GM12878 (cell line): ENCODE measurements around the gene MED22. TPM values are rescaled to one million over a fixed set of nuclear protein-coding genes. Genes with fewer than 3 reads are reported as not detected.

Experiments used
- ATAC-seq: fragments of 200-7000 bp; cut with Tn5 transposase; 3 replicates; pipeline ENCODE4 v1.9.1; 2020; ENCODE audit warnings: mild to moderate bottlenecking, moderate library complexity
- BruUV-seq: library from RNA; stranded (reverse); fragments of 400-500 nt; replicated peaks from 2 replicates; lab custom pipeline; 2021; lab: Mats Ljungman, UMichigan
- CTCF ChIA-PET: fragments of 300-600 bp; sonication (Branson Sonifier 250); formaldehyde crosslinking; extraction: SDS; loops from one replicate; lab custom pipeline; 2021; ENCODE audit warnings: inconsistent platforms; lab: Yijun Ruan, JAX
- POLR2A ChIA-PET: fragments of 350-600 bp; formaldehyde crosslinking; extraction: SDS; loops from one replicate; lab custom pipeline; 2021; ENCODE audit warnings: inconsistent platforms; lab: Charles Lee
- RAD21 ChIA-PET: fragments of 300-600 bp; sonication (Branson Sonifier 250); formaldehyde crosslinking; loops from one replicate; lab custom pipeline; 2023; ENCODE audit warnings: antibody characterized with exemption; ENCODE audit not compliant: unreplicated experiment; lab: Charles Lee
- SMC1A ChIA-PET: fragments of 300-600 bp; sonication (Branson Sonifier 250); formaldehyde crosslinking; loops from one replicate; lab custom pipeline; 2023; ENCODE audit not compliant: unreplicated experiment, uncharacterized antibody; lab: Charles Lee
- DNase-seq: peaks from one replicate; pipeline ENCODE4 v3.0.0-alpha.2; 2011; ENCODE audit warnings: low read depth, low spot score
- FAIRE-seq: peaks from 3 replicates; lab custom pipeline; 2011; peaks lifted over from hg19 to GRCh38; lab: Jason Lieb, UNC
- H2AFZ ChIP-seq: 2 replicates; pipeline ENCODE4 v1.6.0; 2011; ENCODE audit warnings: low read depth, low read length, control low read depth; ENCODE audit not compliant: control insufficient read depth
- H3K27ac ChIP-seq: 2 replicates; pipeline ENCODE4 v1.5.1; 2011; ENCODE audit warnings: control low read depth; ENCODE audit not compliant: control insufficient read depth, insufficient read depth
- H3K27me3 ChIP-seq, 2 experiments: replicated peaks in 1 of 2; 2 replicates each; pipeline versions ENCODE4 v1.6.0 to v1.6.1; 2011; ENCODE audit warnings: low read length in 1 of 2; ENCODE audit not compliant: control insufficient read depth in 2 of 2, insufficient read depth in 2 of 2
- H3K36me3 ChIP-seq, 2 experiments: 2 replicates each; pipeline ENCODE4 v1.5.1; 2011; ENCODE audit warnings: low read length in 1 of 2; ENCODE audit not compliant: control insufficient read depth in 2 of 2, insufficient read depth in 2 of 2
- H3K4me1 ChIP-seq: 2 replicates; pipeline ENCODE4 v1.6.1; 2011; ENCODE audit warnings: mild to moderate bottlenecking, low read length, moderate library complexity, mixed read lengths; ENCODE audit not compliant: control insufficient read depth, insufficient read depth
- H3K4me2 ChIP-seq: 2 replicates; pipeline ENCODE4 v1.6.0; 2011; ENCODE audit warnings: control low read depth; ENCODE audit not compliant: control insufficient read depth, insufficient read depth
- H3K4me3 ChIP-seq: fragments of 200-600 bp; sonication (generic); 2 replicates; pipeline ENCODE4 v1.5.1; 2016
- H3K79me2 ChIP-seq: 2 replicates; pipeline ENCODE4 v1.6.0; 2011; ENCODE audit warnings: low read length; ENCODE audit not compliant: control insufficient read depth, insufficient read depth
- H3K9ac ChIP-seq: 2 replicates; pipeline ENCODE4 v1.8.0; 2011; ENCODE audit warnings: low read length, control low read depth, mixed read lengths; ENCODE audit not compliant: control insufficient read depth, insufficient read depth
- H3K9me3 ChIP-seq: replicated peaks from 3 replicates; pipeline ENCODE4 v1.5.1; 2011; ENCODE audit warnings: mild to moderate bottlenecking, low read length; ENCODE audit not compliant: control insufficient read depth, insufficient read depth
- H4K20me1 ChIP-seq: 2 replicates; pipeline ENCODE4 v1.6.0; 2011; ENCODE audit not compliant: control insufficient read depth, insufficient read depth
- BCL11A ChIP-seq: IDR thresholded peaks from 2 replicates; pipeline ENCODE4 v1.6.1; 2011; ENCODE audit warnings: low read depth, low read length
- E4F1 ChIP-seq: fragments of 450-650 bp; IDR thresholded peaks from 2 replicates; pipeline ENCODE4 v1.6.1; 2018; ENCODE audit warnings: borderline replicate concordance, mild to moderate bottlenecking; ENCODE audit not compliant: partially characterized antibody
- EED ChIP-seq: sonication (generic); IDR thresholded peaks from 2 replicates; pipeline ENCODE4 v1.6.1; 2016; ENCODE audit warnings: antibody characterized with exemption, low read depth
- FOXM1 ChIP-seq: IDR thresholded peaks from 2 replicates; pipeline ENCODE4 v1.6.1; 2012; ENCODE audit warnings: low read depth, mild to moderate bottlenecking, inconsistent platforms, low read length, moderate library complexity
- MEF2B ChIP-seq: fragments of 450-650 bp; IDR thresholded peaks from 2 replicates; pipeline ENCODE4 v1.6.1; 2018; ENCODE audit warnings: mild to moderate bottlenecking, moderate library complexity; ENCODE audit not compliant: partially characterized antibody, poor library complexity, severe bottlenecking
- NRF1 ChIP-seq: conservative IDR thresholded peaks from 2 replicates; pipeline ENCODE4 v1.6.1; 2011; ENCODE audit warnings: mild to moderate bottlenecking, low read depth, low read length, improper control_type of control experiment
- POLR2AphosphoS5 ChIP-seq: IDR thresholded peaks from 2 replicates; pipeline ENCODE4 v1.6.1; 2011; ENCODE audit warnings: mild to moderate bottlenecking, low read length, inconsistent platforms
- SMAD1 ChIP-seq: fragments of 450-650 bp; IDR thresholded peaks from 2 replicates; pipeline ENCODE4 v1.6.1; 2018; ENCODE audit warnings: mild to moderate bottlenecking, low read depth; ENCODE audit not compliant: partially characterized antibody
- WGBS: methylation state at CpG from one replicate; pipeline ENCODE4 v1.1.6; 2016; ENCODE audit warnings: low lambda C conversion rate; ENCODE audit not compliant: insufficient replicate concordance, insufficient coverage; ENCODE audit errors: missing lambda C conversion rate; 5-methylcytosine and 5-hydroxymethylcytosine counted together
- in situ Hi-C: fragments of 300-500 bp; cut with MboI; formaldehyde crosslinking; loops from 9 replicates; pipeline ENCODE4 v1.14.3; 2018; ENCODE audit warnings: mixed read lengths
- intact Hi-C: fragments of 100-400 bp; cut with micrococcal nuclease; formaldehyde crosslinking; loops from one replicate; pipeline ENCODE4 v1.14.2; 2022; ENCODE audit not compliant: unreplicated experiment
- polyA plus RNA-seq, 11 experiments: library from polyadenylated mRNA; depleted of rRNA in 4 of 11; unstranded in 6 of 11; stranded (reverse) in 5 of 11; fragments of >200 nt; fragmentation: Nextera tagmentation in 4 of 11; fragmentation: Illumina TruSeq in 1 of 11; extraction: Ambion mirVana in 4 of 11; extraction: Trizol in 1 of 11; gene quantifications; 1 replicate in 1 of 11; 2 replicates in 10 of 11; pipeline versions ENCODE4 v1.2.1 to v1.2.3, GENCODE V29; 2011 to 2016; ENCODE audit warnings: inconsistent platforms in 2 of 11, missing spikeins in 2 of 11, low read depth in 1 of 11
- total RNA-seq, 4 experiments: library from RNA; depleted of rRNA in 3 of 4; stranded (reverse); fragments of >200 nt in 3 of 4; fragmentation: Illumina TruSeq in 1 of 4; extraction: Trizol in 1 of 4; gene quantifications; 2 replicates each; pipeline versions ENCODE4 v1.2.1 to v1.2.3, GENCODE V29; 2013 to 2021

MED22 gene
- total and polyA plus RNA-seq, 10 of the 15 experiments (the other 5 are each of a cell fraction or from before 2014, with no cell fraction given): 1.4 to 42.1 (median 24.6) TPM

- H3K27me3 ChIP-seq: no peaks in the 10 kb centered on the region
- DNase-seq (no peak), FAIRE-seq (no peak), ATAC-seq (no peak)
- no peak overlapping the region for H3K9ac ChIP-seq
- SMC1A ChIA-PET: no interaction called here
- CTCF ChIA-PET: no interaction called here
- H3K4me1 ChIP-seq: no peaks in the 10 kb centered on the region
- no peak overlapping the region for H3K27ac ChIP-seq
- no peak overlapping the region for H2AFZ ChIP-seq
- WGBS: 82% methylated on average over 17 of the region's 17 CpGs
- H3K36me3 ChIP-seq: no peaks in the 10 kb centered on the region
- intact Hi-C loops: no loop called here
- RAD21 ChIA-PET: no interaction called here
- no peaks in the 10 kb centered on the region for H3K79me2 ChIP-seq
- POLR2A ChIA-PET: no interaction called here
- TF ChIP-seq POLR2AphosphoS5: no peak
- no peak for TF ChIP-seq EED
- no peak for TF ChIP-seq E4F1
- no peak for TF ChIP-seq NRF1
- no peak for TF ChIP-seq BCL11A
- no peak for TF ChIP-seq SMAD1
- no peak for TF ChIP-seq MEF2B
- TF ChIP-seq FOXM1: no peak
- no peaks in the 10 kb centered on the region for H3K9me3 ChIP-seq
- in situ Hi-C loops: no loop called here
- H4K20me1 ChIP-seq: no peaks in the 10 kb centered on the region
- no TSS peak for BruUV-seq
- H3K4me3 ChIP-seq: no peak overlapping the region
- no peak overlapping the region for H3K4me2 ChIP-seq
Measured at GRCh38 chr9:133384736-133385321, 36.9 kb upstream of the MED22 start.
